Uterus (tissue), 2 donors: Measurements from ENCODE around the gene COL5A1.

ENCODE experiments used
- POLR2A ChIP-seq, 2 donors: fragments of 450-650 bp; IDR thresholded peaks; one replicate each; pipeline ENCODE4 v1.6.1; 2016; ENCODE audit warnings: antibody characterized with exemption in 2 of 2, mild to moderate bottlenecking in 1 of 2, moderate library complexity in 1 of 2
- TF ChIP-seq, protein P1 (sequence below), 4 experiments: fragments of 200-600 bp in 2 of 4; fragments of 450-650 bp in 2 of 4; sonication (generic) in 2 of 4; IDR thresholded peaks; one replicate each; pipeline ENCODE4 v1.5.1; 2016 to 2019; ENCODE audit warnings: antibody characterized with exemption in 4 of 4, mild to moderate bottlenecking in 2 of 4, moderate library complexity in 1 of 4

- TF ChIP-seq, protein P1, sequence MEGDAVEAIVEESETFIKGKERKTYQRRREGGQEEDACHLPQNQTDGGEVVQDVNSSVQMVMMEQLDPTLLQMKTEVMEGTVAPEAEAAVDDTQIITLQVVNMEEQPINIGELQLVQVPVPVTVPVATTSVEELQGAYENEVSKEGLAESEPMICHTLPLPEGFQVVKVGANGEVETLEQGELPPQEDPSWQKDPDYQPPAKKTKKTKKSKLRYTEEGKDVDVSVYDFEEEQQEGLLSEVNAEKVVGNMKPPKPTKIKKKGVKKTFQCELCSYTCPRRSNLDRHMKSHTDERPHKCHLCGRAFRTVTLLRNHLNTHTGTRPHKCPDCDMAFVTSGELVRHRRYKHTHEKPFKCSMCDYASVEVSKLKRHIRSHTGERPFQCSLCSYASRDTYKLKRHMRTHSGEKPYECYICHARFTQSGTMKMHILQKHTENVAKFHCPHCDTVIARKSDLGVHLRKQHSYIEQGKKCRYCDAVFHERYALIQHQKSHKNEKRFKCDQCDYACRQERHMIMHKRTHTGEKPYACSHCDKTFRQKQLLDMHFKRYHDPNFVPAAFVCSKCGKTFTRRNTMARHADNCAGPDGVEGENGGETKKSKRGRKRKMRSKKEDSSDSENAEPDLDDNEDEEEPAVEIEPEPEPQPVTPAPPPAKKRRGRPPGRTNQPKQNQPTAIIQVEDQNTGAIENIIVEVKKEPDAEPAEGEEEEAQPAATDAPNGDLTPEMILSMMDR (IDR thresholded peaks at IDR 0.05), result no peak
- TF ChIP-seq POLR2A (IDR thresholded peaks at IDR 0.05), result no peak
These were observed 24.4 kb upstream of the COL5A1 start for GRCh38 chr9:134617246-134617645.
